IPS-11a (cell line): ENCODE data around the gene GABRA6.

Experiments used
- H3K4me3 ChIP-seq: one replicate; pipeline ENCODE4 v1.5.1; 2013; ENCODE audit warnings: low read depth, low read length, control low read depth

The GABRA6 gene

GRCh38 chr5:161751265-161751664 is 65.7 kb downstream of the GABRA6 start:
- no peak overlapping the region for H3K4me3 ChIP-seq
